Measurements from ENCODE around the gene OLFML2A.
A peak's percentile ranks its signal among the peaks of the same experiment; 100 is the strongest.

DNA sequence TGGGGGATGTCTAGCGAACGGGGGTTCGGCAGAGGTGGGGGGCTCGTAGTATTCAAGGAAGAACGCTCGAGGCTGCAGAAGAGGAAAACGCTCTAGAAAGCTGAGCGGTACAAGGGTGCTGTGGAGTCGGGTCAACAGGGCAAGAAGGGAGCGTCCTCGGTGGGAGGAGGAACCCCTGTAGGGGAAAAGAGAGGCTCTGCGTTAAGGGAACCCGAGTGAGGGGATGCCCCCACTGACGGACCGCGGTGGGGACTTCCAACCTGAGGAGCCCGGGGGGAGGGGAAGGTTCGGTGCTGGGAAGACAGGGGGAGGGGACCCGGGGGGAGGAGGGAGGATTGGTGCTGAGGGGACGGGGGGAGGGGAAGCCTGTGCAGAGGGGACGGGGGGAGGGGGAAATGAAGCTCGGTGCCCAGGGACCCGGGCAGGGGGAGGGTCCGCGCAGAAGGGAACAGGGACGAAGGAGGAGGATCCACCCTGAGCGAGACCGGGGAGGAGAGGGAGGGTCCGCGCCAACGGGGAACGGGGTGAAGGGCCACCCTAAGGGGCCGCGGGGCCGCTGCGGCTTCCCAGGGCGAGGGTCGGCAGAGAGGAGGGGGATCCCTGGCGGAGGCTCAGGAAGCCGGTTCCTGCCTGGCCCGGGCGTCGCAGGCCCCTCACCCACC is 6.4 kb upstream of the OLFML2A start:
- TF ChIP-seq POLR2A (IDR thresholded peaks at IDR 0.05; ENCODE audit: low read depth, low read length) (peak; percentile 11; the same call in 1 of the 2 replicates), POLR2AphosphoS5 (IDR thresholded peaks at IDR 0.05; ENCODE audit: low read depth, low read length) (no peak), TAF1 (IDR thresholded peaks at IDR 0.05; ENCODE audit: borderline replicate concordance, low read depth, low read length) (no peak)

All from GM12892 (cell line).